HepG2 (cell line): ENCODE results near the gene SLC22A4. TPM values are rescaled to one million over a fixed set of nuclear protein-coding genes. Genes with fewer than 3 reads are reported as not detected.
A peak's percentile ranks its signal among the peaks of the same experiment; 100 is the strongest.

ENCODE experiments used
- CSRNP2 ChIP-seq: sonication (generic); formaldehyde crosslinking; conservative IDR thresholded peaks from 2 replicates; pipeline ENCODE4 v1.8.0; 2022; ENCODE audit warnings: low read depth, missing genetic modification reagents
- IKZF5 ChIP-seq: IDR thresholded peaks from 2 replicates; pipeline ENCODE4 v1.6.1; 2018; ENCODE audit warnings: missing genetic modification reagents, mild to moderate bottlenecking, missing compliant biosample characterization
- POLR2G ChIP-seq: fragments of 200-400 bp; formaldehyde crosslinking; IDR thresholded peaks from 2 replicates; pipeline ENCODE4 v1.6.1; 2018; ENCODE audit warnings: mild to moderate bottlenecking, low read depth, low read length, moderate library complexity
- SAP130 ChIP-seq: IDR thresholded peaks from 2 replicates; pipeline ENCODE4 v1.6.1; 2016; ENCODE audit warnings: low read depth
- STAT6 ChIP-seq: sonication (generic); formaldehyde crosslinking; IDR thresholded peaks from 2 replicates; pipeline ENCODE4 v1.4.0; 2020; ENCODE audit warnings: missing genetic modification reagents, mild to moderate bottlenecking, borderline replicate concordance
- TAF1 ChIP-seq: sonication (generic); formaldehyde crosslinking; IDR thresholded peaks from 2 replicates; pipeline ENCODE4 v1.4.0; 2020; ENCODE audit warnings: missing genetic modification reagents
- YEATS2 ChIP-seq: sonication (generic); formaldehyde crosslinking; IDR thresholded peaks from 2 replicates; pipeline ENCODE4 v1.4.0; 2020; ENCODE audit warnings: missing genetic modification reagents, borderline replicate concordance
- ZMAT3 ChIP-seq: sonication (generic); formaldehyde crosslinking; conservative IDR thresholded peaks from 2 replicates; pipeline ENCODE4 v1.7.0; 2021; ENCODE audit warnings: missing genetic modification reagents
- ZMYM3 ChIP-seq: sonication (generic); formaldehyde crosslinking; IDR thresholded peaks from 2 replicates; pipeline ENCODE4 v1.5.1; 2020; ENCODE audit warnings: mild to moderate bottlenecking, missing genetic modification reagents
- ZNF124 ChIP-seq: sonication (generic); formaldehyde crosslinking; IDR thresholded peaks from 2 replicates; pipeline ENCODE4 v1.4.0; 2020; ENCODE audit warnings: missing genetic modification reagents
- ZNF484 ChIP-seq: sonication (generic); formaldehyde crosslinking; IDR thresholded peaks from 2 replicates; pipeline ENCODE4 v1.5.1; 2020; ENCODE audit warnings: mild to moderate bottlenecking, low read depth, missing genetic modification reagents, borderline replicate concordance
- ZNF816 ChIP-seq: sonication (generic); formaldehyde crosslinking; IDR thresholded peaks from 2 replicates; pipeline ENCODE4 v1.8.0; 2022; ENCODE audit warnings: missing genetic modification reagents, mild to moderate bottlenecking, borderline replicate concordance
- polyA plus RNA-seq, 8 experiments: library from polyadenylated mRNA; depleted of rRNA in 3 of 8; stranded (reverse) in 7 of 8; unstranded in 1 of 8; fragments of >200 nt; fragmentation: Illumina TruSeq in 4 of 8; extraction: Trizol in 4 of 8; gene quantifications; 2 replicates each; pipeline versions ENCODE4 v1.2.1 to v1.2.3, GENCODE V29; 2011 to 2016; ENCODE audit warnings: low read depth in 4 of 8, missing spikeins in 1 of 8, mixed read lengths in 1 of 8; ENCODE audit not compliant: insufficient read depth in 1 of 8
- total RNA-seq, 5 experiments: library from RNA; depleted of rRNA; stranded (reverse); fragments of >200 nt; fragmentation: Illumina TruSeq; extraction: Trizol; gene quantifications; 2 replicates each; pipeline ENCODE4 v1.2.3, GENCODE V29; 2016; ENCODE audit warnings: low read depth in 1 of 5
- TF ChIP-seq, protein P1 (sequence below): sonication (generic); formaldehyde crosslinking; IDR thresholded peaks from 2 replicates; pipeline ENCODE4 v1.9.0; 2022; ENCODE audit warnings: low read depth, missing genetic modification reagents
- TF ChIP-seq, protein P2 (sequence below): sonication (generic); formaldehyde crosslinking; IDR thresholded peaks from 2 replicates; pipeline ENCODE4 v1.5.0; 2020; ENCODE audit warnings: missing genetic modification reagents

Gene SLC22A4
- total and polyA plus RNA-seq, 2 of the 13 experiments (the other 11 are each of a cell fraction or from before 2014, with no cell fraction given) = 0.33 to 0.62 TPM

- TF ChIP-seq CSRNP2 (CRISPR knock-in tag) (no peak), ZNF484 (CRISPR knock-in tag) (no peak), YEATS2 (CRISPR knock-in tag) (peak; percentile 29; the same call in 1 of the 2 replicates), TAF1 (CRISPR knock-in tag) (no peak; the same call in 1 of the 2 replicates), ZMAT3 (0 out of 2 replicates have a peak, but pooled peaks have one; percentile 82), IKZF5 (CRISPR knock-in tag) (peak; percentile 63; the same call in 1 of the 2 replicates), ZMYM3 (CRISPR knock-in tag) (no peak), STAT6 (CRISPR knock-in tag) (peak; percentile 42; the same call in 1 of the 2 replicates), ZNF816 (CRISPR knock-in tag) (0 out of 2 replicates have a peak, but pooled peaks have one; percentile 88), POLR2G (peak; percentile 88), SAP130 (CRISPR knock-in tag) (peak; percentile 46), ZNF124 (peak; percentile 45)
- TF ChIP-seq, protein P1, sequence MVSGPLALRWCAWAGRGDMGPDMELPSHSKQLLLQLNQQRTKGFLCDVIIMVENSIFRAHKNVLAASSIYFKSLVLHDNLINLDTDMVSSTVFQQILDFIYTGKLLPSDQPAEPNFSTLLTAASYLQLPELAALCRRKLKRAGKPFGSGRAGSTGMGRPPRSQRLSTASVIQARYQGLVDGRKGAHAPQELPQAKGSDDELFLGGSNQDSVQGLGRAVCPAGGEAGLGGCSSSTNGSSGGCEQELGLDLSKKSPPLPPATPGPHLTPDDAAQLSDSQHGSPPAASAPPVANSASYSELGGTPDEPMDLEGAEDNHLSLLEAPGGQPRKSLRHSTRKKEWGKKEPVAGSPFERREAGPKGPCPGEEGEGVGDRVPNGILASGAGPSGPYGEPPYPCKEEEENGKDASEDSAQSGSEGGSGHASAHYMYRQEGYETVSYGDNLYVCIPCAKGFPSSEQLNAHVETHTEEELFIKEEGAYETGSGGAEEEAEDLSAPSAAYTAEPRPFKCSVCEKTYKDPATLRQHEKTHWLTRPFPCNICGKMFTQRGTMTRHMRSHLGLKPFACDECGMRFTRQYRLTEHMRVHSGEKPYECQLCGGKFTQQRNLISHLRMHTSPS (CRISPR knock-in tag) = no peak; the same call in 1 of the 2 replicates
- TF ChIP-seq, protein P2, sequence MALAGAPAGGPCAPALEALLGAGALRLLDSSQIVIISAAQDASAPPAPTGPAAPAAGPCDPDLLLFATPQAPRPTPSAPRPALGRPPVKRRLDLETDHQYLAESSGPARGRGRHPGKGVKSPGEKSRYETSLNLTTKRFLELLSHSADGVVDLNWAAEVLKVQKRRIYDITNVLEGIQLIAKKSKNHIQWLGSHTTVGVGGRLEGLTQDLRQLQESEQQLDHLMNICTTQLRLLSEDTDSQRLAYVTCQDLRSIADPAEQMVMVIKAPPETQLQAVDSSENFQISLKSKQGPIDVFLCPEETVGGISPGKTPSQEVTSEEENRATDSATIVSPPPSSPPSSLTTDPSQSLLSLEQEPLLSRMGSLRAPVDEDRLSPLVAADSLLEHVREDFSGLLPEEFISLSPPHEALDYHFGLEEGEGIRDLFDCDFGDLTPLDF (CRISPR knock-in tag) = peak; percentile 40
Observed at GRCh38 chr5:132293992-132294727, at the start of gene SLC22A4 (continued).
